ENCODE measurements around the gene ZNF280D. TPM values are rescaled to one million over a fixed set of nuclear protein-coding genes. Genes with fewer than 3 reads are reported as not detected.

ZNF280D gene
- total and polyA plus RNA-seq, 2 experiments from 2014 or later = 2.4 to 13.2 TPM

DNA sequence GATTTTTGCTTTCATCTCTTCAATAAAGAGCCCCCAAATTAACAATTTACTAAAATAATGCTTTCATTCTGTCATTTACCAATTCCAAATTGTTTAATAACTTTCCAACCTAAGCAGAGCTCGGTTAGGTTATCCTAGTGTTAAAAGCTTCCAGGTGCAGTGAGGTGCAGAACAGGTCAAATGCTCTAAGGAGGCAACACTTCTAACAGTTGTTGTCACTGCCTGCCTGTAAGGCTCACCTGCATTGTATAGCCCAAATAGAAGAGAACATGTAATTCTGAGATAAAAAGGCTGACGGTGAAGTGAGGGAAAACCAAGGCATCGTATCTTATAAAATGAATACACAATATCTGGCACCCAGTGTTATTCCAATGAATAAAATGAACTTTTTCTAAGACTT is 9.1 kb downstream of the ZNF280D start:
- H3K27ac ChIP-seq = no peak overlapping the region
- no peak overlapping the region for H3K4me3 ChIP-seq
- H3K9me3 ChIP-seq (ENCODE audit: low read depth) = no peaks in the 10 kb centered on the region
- no peaks in the 10 kb centered on the region for H3K36me3 ChIP-seq
- TF ChIP-seq, protein P1, sequence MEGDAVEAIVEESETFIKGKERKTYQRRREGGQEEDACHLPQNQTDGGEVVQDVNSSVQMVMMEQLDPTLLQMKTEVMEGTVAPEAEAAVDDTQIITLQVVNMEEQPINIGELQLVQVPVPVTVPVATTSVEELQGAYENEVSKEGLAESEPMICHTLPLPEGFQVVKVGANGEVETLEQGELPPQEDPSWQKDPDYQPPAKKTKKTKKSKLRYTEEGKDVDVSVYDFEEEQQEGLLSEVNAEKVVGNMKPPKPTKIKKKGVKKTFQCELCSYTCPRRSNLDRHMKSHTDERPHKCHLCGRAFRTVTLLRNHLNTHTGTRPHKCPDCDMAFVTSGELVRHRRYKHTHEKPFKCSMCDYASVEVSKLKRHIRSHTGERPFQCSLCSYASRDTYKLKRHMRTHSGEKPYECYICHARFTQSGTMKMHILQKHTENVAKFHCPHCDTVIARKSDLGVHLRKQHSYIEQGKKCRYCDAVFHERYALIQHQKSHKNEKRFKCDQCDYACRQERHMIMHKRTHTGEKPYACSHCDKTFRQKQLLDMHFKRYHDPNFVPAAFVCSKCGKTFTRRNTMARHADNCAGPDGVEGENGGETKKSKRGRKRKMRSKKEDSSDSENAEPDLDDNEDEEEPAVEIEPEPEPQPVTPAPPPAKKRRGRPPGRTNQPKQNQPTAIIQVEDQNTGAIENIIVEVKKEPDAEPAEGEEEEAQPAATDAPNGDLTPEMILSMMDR (IDR thresholded peaks at IDR 0.05; ENCODE audit: low read depth, low read length) = no peak
- H3K27me3 ChIP-seq = no peaks in the 10 kb centered on the region
- no peaks in the 10 kb centered on the region for H3K4me1 ChIP-seq (ENCODE audit: low read depth)
- DNase-seq (ENCODE audit: low read depth in 1 of 2, low spot score in 1 of 2) = no peak

DNA sequence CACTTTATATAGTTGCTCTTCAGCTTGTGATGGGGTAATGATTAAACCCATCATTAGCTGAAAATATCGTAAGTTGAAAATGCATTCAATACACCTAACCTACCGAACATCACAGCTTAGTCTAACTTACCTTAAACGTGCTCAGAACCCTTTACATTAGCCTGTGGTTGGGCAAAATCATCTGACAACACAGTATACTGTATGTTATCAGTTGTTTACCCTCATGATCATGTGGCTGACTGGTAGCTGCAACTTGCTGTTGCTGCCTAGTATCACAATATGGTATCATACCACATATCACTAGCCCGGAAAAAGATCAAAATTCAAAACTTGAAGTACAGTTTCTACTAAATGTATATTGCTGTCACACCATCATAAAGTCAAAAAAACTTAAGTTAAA is 9.5 kb downstream of the ZNF280D start:
- Histone ChIP-seq H3K4me1 (ENCODE audit: low read depth) (peaks cover under 1% of the 10 kb centered on the region), H3K27ac (no peak overlapping the region), H3K4me3 (no peak overlapping the region), H3K36me3 (no peaks in the 10 kb centered on the region), H3K27me3 (no peaks in the 10 kb centered on the region), H3K9me3 (ENCODE audit: low read depth) (no peaks in the 10 kb centered on the region)
- no peak for DNase-seq (ENCODE audit: low read depth in 1 of 2, low spot score in 1 of 2)
- TF ChIP-seq, protein P1 (IDR thresholded peaks at IDR 0.05; ENCODE audit: low read depth, low read length) = no peak

DNA sequence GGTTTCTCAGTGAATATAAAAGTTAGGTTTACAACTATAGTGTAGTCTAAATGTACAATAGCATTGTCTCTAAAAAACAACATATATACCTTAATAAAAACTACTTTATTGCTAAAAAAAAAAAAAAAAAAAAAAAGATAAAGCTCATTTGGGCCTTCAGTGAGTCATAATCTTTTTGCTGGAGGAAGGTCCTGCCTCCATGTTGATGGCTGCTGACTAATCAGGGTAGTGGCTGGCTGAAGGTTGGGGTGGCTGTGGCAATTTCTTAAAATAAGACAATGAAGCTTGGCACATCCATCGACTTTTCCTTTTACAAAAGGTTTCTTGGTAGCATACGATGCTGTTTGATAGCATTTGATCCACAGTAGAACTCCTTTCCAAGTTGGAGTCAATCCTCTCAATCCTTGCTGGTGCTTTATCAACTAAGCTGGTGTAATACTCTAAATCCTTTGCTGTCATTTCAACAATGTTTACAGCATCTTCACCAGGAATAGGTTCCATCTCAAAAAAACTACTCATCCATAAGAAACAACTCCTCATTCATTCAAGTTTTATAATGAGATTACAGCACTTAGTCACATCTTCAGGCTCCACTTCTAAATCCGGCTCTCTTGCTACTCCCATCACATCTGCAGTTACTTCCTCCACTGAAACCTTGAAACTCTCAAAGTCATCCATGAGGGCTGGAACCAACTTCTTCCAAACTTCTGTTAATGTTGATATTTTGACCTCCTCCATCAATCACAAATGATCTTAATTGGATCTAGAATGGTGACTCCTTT is 13.3 kb downstream of the ZNF280D start:
- peaks cover 5% of the 10 kb centered on the region for H3K4me1 ChIP-seq (ENCODE audit: low read depth)
- no peak overlapping the region for H3K4me3 ChIP-seq
- H3K27me3 ChIP-seq = no peaks in the 10 kb centered on the region
- TF ChIP-seq, protein P1 (IDR thresholded peaks at IDR 0.05; ENCODE audit: low read depth, low read length) = no peak
- H3K9me3 ChIP-seq (ENCODE audit: low read depth) = no peaks in the 10 kb centered on the region
- H3K27ac ChIP-seq = no peak overlapping the region
- H3K36me3 ChIP-seq = no peaks in the 10 kb centered on the region
- DNase-seq (ENCODE audit: low read depth in 1 of 2, low spot score in 1 of 2) = no peak

DNA sequence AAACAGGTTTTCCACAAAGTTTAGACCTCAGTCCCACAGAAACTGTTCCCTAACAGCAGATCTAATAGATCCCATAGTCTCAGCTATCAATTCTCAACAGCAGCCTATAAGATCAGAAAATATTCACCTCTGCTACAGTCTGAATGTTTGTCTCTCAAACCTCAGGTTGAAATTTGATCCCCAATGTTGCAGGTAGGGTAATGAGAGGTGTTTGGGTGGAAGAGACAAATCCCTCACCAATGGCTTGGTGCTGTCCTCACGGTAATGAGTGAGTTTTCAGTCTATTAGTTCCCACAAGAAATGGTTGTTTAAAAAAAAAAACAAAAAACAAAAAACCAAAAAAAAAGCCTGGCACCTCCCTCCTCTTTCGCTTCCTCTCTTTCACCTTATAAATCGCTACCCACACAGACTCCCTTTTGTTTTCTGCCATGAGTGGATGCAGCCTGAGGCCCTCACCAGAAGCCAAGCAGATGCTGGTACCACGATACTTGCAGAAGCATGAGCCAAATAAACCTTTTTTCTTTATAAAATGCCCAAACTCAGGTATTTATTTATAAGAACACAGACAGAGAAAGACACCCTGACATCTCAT is 14.2 kb downstream of the ZNF280D start:
- Histone ChIP-seq H3K27me3 (no peaks in the 10 kb centered on the region), H3K4me1 (ENCODE audit: low read depth) (peaks cover 5% of the 10 kb centered on the region), H3K27ac (no peak overlapping the region), H3K9me3 (ENCODE audit: low read depth) (no peaks in the 10 kb centered on the region), H3K4me3 (no peak overlapping the region), H3K36me3 (no peaks in the 10 kb centered on the region)
- no peak for DNase-seq (ENCODE audit: low read depth in 1 of 2, low spot score in 1 of 2)
- TF ChIP-seq, protein P1 (IDR thresholded peaks at IDR 0.05; ENCODE audit: low read depth, low read length) = no peak

DNA sequence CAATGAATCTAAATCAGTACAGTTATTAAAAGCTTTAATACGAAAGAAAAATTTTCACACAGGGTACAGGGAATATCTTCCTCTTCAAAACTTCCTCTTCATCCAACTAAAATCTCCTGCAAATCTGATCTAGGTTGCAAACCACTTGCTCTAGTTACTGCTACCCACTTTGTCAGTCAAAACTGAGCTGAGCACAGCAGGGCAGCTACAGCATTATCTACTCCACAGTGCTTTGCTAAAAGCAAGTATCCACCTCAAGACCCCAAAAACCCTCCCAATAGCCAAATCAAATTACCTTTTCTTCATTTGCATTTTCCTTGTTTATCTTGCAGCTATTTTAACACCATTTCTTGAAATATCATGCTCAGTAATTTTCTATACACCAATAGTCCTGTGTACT is 14.7 kb downstream of the ZNF280D start:
- Histone ChIP-seq H3K4me3 (no peak overlapping the region), H3K9me3 (ENCODE audit: low read depth) (no peaks in the 10 kb centered on the region), H3K27ac (no peak overlapping the region), H3K36me3 (no peaks in the 10 kb centered on the region), H3K4me1 (ENCODE audit: low read depth) (peaks cover 5% of the 10 kb centered on the region), H3K27me3 (no peaks in the 10 kb centered on the region)
- TF ChIP-seq, protein P1 (IDR thresholded peaks at IDR 0.05; ENCODE audit: low read depth, low read length) = no peak
- DNase-seq (ENCODE audit: low read depth in 1 of 2, low spot score in 1 of 2) = no peak

Data from cardiac muscle cell (in vitro differentiated cells and primary cell).